Upper lobe of left lung (tissue), 4 donors: ENCODE measurements around the gene BMAL1.

Source experiments
- POLR2A ChIP-seq, 4 donors: fragments of 450-650 bp; IDR thresholded peaks; one replicate each; pipeline ENCODE4 v1.5.1; 2016 to 2017; ENCODE audit warnings: antibody characterized with exemption in 4 of 4, mild to moderate bottlenecking in 2 of 4
- POLR2AphosphoS5 ChIP-seq, 2 donors: sonication (generic); formaldehyde crosslinking; IDR thresholded peaks; one replicate each; pipeline ENCODE4 v1.5.1; 2017; ENCODE audit warnings: antibody characterized with exemption in 2 of 2
- TF ChIP-seq, protein P1 (sequence below), 6 experiments: fragments of 450-650 bp in 4 of 6; fragments of 200-600 bp in 2 of 6; sonication (generic) in 2 of 6; IDR thresholded peaks; one replicate each; pipeline ENCODE4 v1.5.1; 2016 to 2019; ENCODE audit warnings: antibody characterized with exemption in 6 of 6

DNA sequence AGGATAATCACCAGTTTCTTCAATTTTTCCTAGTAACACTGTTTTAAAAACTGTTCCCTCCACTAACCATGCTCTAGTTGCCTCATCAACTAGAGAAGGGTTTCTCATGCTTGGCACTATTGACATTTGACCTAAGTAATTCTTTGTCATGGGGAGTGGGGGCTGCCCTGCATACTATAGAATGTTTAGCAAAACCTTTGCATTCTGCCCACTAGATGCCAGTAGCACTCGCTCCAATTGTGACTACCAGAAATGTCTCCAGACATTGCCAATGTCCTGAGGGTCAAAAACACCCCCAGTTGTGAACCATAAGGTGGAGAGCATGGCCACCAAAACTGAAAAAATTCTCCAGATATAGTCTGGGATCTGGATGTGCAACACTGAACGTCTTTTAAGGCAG, 27.6 kb upstream of the BMAL1 start:
- no peak for TF ChIP-seq POLR2A (IDR thresholded peaks at IDR 0.05)
- TF ChIP-seq, protein P1, sequence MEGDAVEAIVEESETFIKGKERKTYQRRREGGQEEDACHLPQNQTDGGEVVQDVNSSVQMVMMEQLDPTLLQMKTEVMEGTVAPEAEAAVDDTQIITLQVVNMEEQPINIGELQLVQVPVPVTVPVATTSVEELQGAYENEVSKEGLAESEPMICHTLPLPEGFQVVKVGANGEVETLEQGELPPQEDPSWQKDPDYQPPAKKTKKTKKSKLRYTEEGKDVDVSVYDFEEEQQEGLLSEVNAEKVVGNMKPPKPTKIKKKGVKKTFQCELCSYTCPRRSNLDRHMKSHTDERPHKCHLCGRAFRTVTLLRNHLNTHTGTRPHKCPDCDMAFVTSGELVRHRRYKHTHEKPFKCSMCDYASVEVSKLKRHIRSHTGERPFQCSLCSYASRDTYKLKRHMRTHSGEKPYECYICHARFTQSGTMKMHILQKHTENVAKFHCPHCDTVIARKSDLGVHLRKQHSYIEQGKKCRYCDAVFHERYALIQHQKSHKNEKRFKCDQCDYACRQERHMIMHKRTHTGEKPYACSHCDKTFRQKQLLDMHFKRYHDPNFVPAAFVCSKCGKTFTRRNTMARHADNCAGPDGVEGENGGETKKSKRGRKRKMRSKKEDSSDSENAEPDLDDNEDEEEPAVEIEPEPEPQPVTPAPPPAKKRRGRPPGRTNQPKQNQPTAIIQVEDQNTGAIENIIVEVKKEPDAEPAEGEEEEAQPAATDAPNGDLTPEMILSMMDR (IDR thresholded peaks at IDR 0.05) = peak in 1 of 6 experiments; percentile 15
- no peak for TF ChIP-seq POLR2AphosphoS5 (IDR thresholded peaks at IDR 0.05)
